ENCODE measurements around the gene SST.
"Not testable (repeated sequence)": the region's sequence is repeated elsewhere in the genome, so short reads cannot be mapped to it uniquely, and the experiment has no call there.

SST gene

GRCh38 chr3:187661267-187661666, 8.9 kb downstream of the SST start:
- no peak overlapping the region for H3K4me3 ChIP-seq (ENCODE audit: low read depth in 1 of 2, low read length in 1 of 2)
- peaks cover 4 to 15% of the 10 kb centered on the region in 2 experiments for H3K4me1 ChIP-seq (ENCODE audit: control insufficient read depth in 1 of 2, insufficient read depth in 1 of 2, low read depth in 1 of 2, low read length in 1 of 2)
- TF ChIP-seq CTCF (IDR thresholded peaks at IDR 0.05): no peak
- H3K27ac ChIP-seq: no peak overlapping the region
- H3K36me3 ChIP-seq: no peaks in the 10 kb centered on the region
- H3K27me3 ChIP-seq: peaks cover 11% of the 10 kb centered on the region
- no peaks in the 10 kb centered on the region for H3K9me3 ChIP-seq

DNA sequence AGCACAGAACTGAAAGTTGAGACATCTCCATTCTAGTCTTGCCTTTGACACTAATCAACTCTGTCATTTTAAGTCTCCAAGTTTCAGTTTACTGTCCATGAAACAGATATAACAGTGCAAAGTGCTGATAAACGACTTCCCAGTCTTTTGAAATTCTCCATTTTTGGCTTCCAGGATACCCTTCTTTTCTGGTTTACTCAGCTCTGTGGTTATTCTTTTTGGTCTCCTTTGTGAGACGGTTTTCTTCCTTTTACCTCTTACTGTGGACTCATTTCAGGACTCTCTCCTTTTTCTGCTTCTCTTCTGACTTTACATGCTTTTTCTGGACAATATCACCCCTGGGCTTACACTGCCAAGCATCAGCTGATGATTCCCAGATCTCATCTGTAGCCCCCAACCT, 18.9 kb downstream of the SST start:
- Histone ChIP-seq H3K27ac (no peak overlapping the region), H3K27me3 (peaks cover 82% of the 10 kb centered on the region), H3K4me3 (ENCODE audit: low read depth in 1 of 2, low read length in 1 of 2) (no peak overlapping the region), H3K4me1 (ENCODE audit: control insufficient read depth in 1 of 2, insufficient read depth in 1 of 2, low read depth in 1 of 2, low read length in 1 of 2) (no peaks in the 10 kb centered on the region), H3K36me3 (no peaks in the 10 kb centered on the region), H3K9me3 (no peaks in the 10 kb centered on the region)
- no peak for TF ChIP-seq CTCF (IDR thresholded peaks at IDR 0.05)

- Histone ChIP-seq H3K4me1 (ENCODE audit: control insufficient read depth in 1 of 2, insufficient read depth in 1 of 2, low read depth in 1 of 2, low read length in 1 of 2) (no peaks in the 10 kb centered on the region), H3K27me3 (peaks cover 68% of the 10 kb centered on the region)
- no peak for TF ChIP-seq CTCF (IDR thresholded peaks at IDR 0.05)
Measured at GRCh38 chr3:187648177-187648576, 22.0 kb downstream of the SST start.

DNA sequence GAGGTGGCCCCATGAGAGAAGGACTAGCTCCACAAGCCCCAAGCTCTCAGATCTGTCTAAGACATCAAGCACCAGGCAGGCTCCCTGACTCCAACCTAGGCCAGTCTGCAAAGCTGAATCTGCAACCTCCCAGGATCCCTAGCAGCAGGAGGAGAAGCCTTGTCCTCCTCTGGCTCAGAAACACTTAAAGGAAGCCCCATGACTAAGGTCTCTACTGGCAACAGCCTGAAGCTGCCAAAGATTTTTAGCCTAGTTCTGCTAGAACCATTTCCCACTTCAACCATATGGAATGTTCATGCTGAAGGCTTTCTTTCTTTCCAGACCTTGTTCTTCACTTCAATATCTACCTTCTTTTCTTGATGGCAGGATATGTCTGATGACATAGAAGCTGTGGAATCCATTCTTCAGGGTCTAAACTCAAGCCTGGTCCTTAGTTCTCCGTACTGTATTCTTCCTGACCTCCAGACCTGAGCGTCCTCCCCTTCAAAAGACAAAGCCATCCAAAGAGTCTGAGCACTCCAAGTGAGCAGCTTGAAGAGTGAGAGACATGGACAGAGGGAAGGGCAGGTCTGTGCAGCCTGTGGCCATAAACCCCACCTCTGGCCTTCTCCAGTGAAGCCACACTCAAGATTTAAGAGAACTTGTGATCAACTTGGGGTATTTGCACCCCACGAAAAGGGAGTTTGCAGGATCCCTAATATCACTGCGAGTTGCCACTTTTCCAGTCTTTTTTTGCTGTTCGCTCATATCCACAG, 23.1 kb downstream of the SST start:
- Histone ChIP-seq H3K36me3 (no peaks in the 10 kb centered on the region), H3K4me1 (ENCODE audit: control insufficient read depth in 1 of 2, insufficient read depth in 1 of 2, low read depth in 1 of 2, low read length in 1 of 2) (no peaks in the 10 kb centered on the region), H3K4me3 (ENCODE audit: low read depth in 1 of 2, low read length in 1 of 2) (no peak overlapping the region), H3K27ac (no peak overlapping the region), H3K27me3 (peaks cover 58% of the 10 kb centered on the region), H3K9me3 (no peaks in the 10 kb centered on the region)
- no peak for TF ChIP-seq CTCF (IDR thresholded peaks at IDR 0.05)

More at GRCh38 chr3:187648177-187648576, 22.0 kb downstream of the SST start:
- Histone ChIP-seq H3K27ac (no peak overlapping the region), H3K9me3 (no peaks in the 10 kb centered on the region), H3K4me3 (ENCODE audit: low read depth in 1 of 2, low read length in 1 of 2) (no peak overlapping the region), H3K36me3 (no peaks in the 10 kb centered on the region)

DNA sequence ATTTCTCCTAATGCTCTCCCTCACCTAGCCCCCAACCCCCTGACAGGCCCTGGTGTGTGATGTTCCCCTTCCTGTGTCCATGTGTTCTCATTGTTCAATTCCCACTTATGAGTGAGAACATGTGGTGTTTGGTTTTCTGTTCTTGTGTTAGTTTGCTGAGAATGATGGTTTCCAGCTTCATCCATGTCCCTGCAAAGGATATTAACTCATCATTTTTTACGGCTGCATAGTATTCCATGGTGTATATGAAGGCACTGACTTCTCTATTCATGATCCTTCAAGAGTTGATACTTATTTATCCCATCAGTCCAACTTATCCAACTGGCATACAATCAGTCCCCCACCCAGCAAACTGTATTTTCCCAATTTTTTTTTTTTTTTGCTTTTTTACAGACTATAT, 24.8 kb downstream of the SST start:
- peaks cover 47% of the 10 kb centered on the region for H3K27me3 ChIP-seq
- not testable (repeated sequence) for H3K36me3 ChIP-seq; H3K27ac ChIP-seq; H3K4me3 ChIP-seq (ENCODE audit: low read depth in 1 of 2, low read length in 1 of 2); H3K9me3 ChIP-seq; H3K4me1 ChIP-seq (ENCODE audit: control insufficient read depth in 1 of 2, insufficient read depth in 1 of 2, low read depth in 1 of 2, low read length in 1 of 2)

GRCh38 chr3:187642861-187643260, 27.3 kb downstream of the SST start:
- H3K9me3 ChIP-seq: no peaks in the 10 kb centered on the region
- peaks cover 44% of the 10 kb centered on the region for H3K27me3 ChIP-seq
- no peaks in the 10 kb centered on the region for H3K36me3 ChIP-seq
- H3K4me3 ChIP-seq (ENCODE audit: low read depth in 1 of 2, low read length in 1 of 2): no peak overlapping the region
- H3K4me1 ChIP-seq (ENCODE audit: control insufficient read depth in 1 of 2, insufficient read depth in 1 of 2, low read depth in 1 of 2, low read length in 1 of 2): no peaks in the 10 kb centered on the region
- H3K27ac ChIP-seq: no peak overlapping the region
- no peak for TF ChIP-seq CTCF (IDR thresholded peaks at IDR 0.05)
